ENCODE measurements around the gene SLC6A6. TPM values are rescaled to one million over a fixed set of nuclear protein-coding genes. Genes with fewer than 3 reads are reported as not detected.

SLC6A6 gene
- total and polyA plus RNA-seq, 2 donors (not counting 1 experiment from before 2014, with no cell fraction given), result 8.9 to 24.0 TPM

- no peak overlapping the region for H3K9ac ChIP-seq (ENCODE audit: insufficient read depth, low read length)
- H2AFZ ChIP-seq (ENCODE audit: low read length), result no peak overlapping the region
- no peaks in the 10 kb centered on the region for H3K79me2 ChIP-seq (ENCODE audit: control insufficient read depth, insufficient read depth, low read length)
- peaks cover 8% of the 10 kb centered on the region for H3K4me1 ChIP-seq (ENCODE audit: control insufficient read depth, extremely low read depth, insufficient read depth, low read length)
- H3K4me2 ChIP-seq (ENCODE audit: extremely low read depth, insufficient read depth, low read length), result no peak overlapping the region
- H3K36me3 ChIP-seq (ENCODE audit: control insufficient read depth, insufficient read depth, low read length), result peaks cover 15% of the 10 kb centered on the region
- no peak overlapping the region for H3K4me3 ChIP-seq (replicated peaks in 1 of 4; ENCODE audit: control extremely low read depth in 1 of 4, insufficient read depth in 1 of 4, low read depth in 3 of 4, low read length in 4 of 4)
- no peak overlapping the region for H3K27ac ChIP-seq (ENCODE audit: insufficient read depth, low read length)
- TF ChIP-seq CTCF (conservative IDR thresholded peaks at IDR 0.05 in 1 of 2, IDR thresholded peaks at IDR 0.05 in 1 of 2; ENCODE audit: low read depth in 1 of 2, low read length in 2 of 2) (no peak), EZH2 (IDR thresholded peaks at IDR 0.05; ENCODE audit: low read length, missing control alignments) (no peak)
- DNase-seq (ENCODE audit: low read depth in 2 of 2), result no peak
- H3K9me3 ChIP-seq (ENCODE audit: control insufficient read depth, insufficient read depth, low read depth, low read length), result no peaks in the 10 kb centered on the region
- no peaks in the 10 kb centered on the region for H4K20me1 ChIP-seq (ENCODE audit: control insufficient read depth, extremely low read depth, insufficient read depth, low read length)
- no peaks in the 10 kb centered on the region for H3K27me3 ChIP-seq (ENCODE audit: control insufficient read depth, insufficient read depth, low read length)
These were observed 44.7 kb downstream of the SLC6A6 start for GRCh38 chr3:14446988-14447570.

GRCh38 chr3:14448063-14448462 lies 45.7 kb downstream of the SLC6A6 start:
- no peak overlapping the region for H3K9ac ChIP-seq (ENCODE audit: insufficient read depth, low read length)
- peaks cover 15% of the 10 kb centered on the region for H3K36me3 ChIP-seq (ENCODE audit: control insufficient read depth, insufficient read depth, low read length)
- no peak overlapping the region for H3K4me2 ChIP-seq (ENCODE audit: extremely low read depth, insufficient read depth, low read length)
- H3K79me2 ChIP-seq (ENCODE audit: control insufficient read depth, insufficient read depth, low read length), result no peaks in the 10 kb centered on the region
- H2AFZ ChIP-seq (ENCODE audit: low read length), result no peak overlapping the region
- no peaks in the 10 kb centered on the region for H3K9me3 ChIP-seq (ENCODE audit: control insufficient read depth, insufficient read depth, low read depth, low read length)
- no peaks in the 10 kb centered on the region for H3K27me3 ChIP-seq (ENCODE audit: control insufficient read depth, insufficient read depth, low read length)
- no peak overlapping the region for H3K4me3 ChIP-seq (replicated peaks in 1 of 4; ENCODE audit: control extremely low read depth in 1 of 4, insufficient read depth in 1 of 4, low read depth in 3 of 4, low read length in 4 of 4)
- TF ChIP-seq EZH2 (IDR thresholded peaks at IDR 0.05; ENCODE audit: low read length, missing control alignments) (no peak), CTCF (conservative IDR thresholded peaks at IDR 0.05 in 1 of 2, IDR thresholded peaks at IDR 0.05 in 1 of 2; ENCODE audit: low read depth in 1 of 2, low read length in 2 of 2) (no peak)
- H3K27ac ChIP-seq (ENCODE audit: insufficient read depth, low read length), result no peak overlapping the region
- DNase-seq (ENCODE audit: low read depth in 2 of 2), result no peak
- no peaks in the 10 kb centered on the region for H4K20me1 ChIP-seq (ENCODE audit: control insufficient read depth, extremely low read depth, insufficient read depth, low read length)
- H3K4me1 ChIP-seq (ENCODE audit: control insufficient read depth, extremely low read depth, insufficient read depth, low read length), result peaks cover 15% of the 10 kb centered on the region

- no peaks in the 10 kb centered on the region for H4K20me1 ChIP-seq (ENCODE audit: control insufficient read depth, extremely low read depth, insufficient read depth, low read length)
- no peaks in the 10 kb centered on the region for H3K9me3 ChIP-seq (ENCODE audit: control insufficient read depth, insufficient read depth, low read depth, low read length)
- no peak for DNase-seq (ENCODE audit: low read depth in 2 of 2)
- no peaks in the 10 kb centered on the region for H3K27me3 ChIP-seq (ENCODE audit: control insufficient read depth, insufficient read depth, low read length)
- no peak overlapping the region for H2AFZ ChIP-seq (ENCODE audit: low read length)
- H3K4me3 ChIP-seq (replicated peaks in 1 of 4; ENCODE audit: control extremely low read depth in 1 of 4, insufficient read depth in 1 of 4, low read depth in 3 of 4, low read length in 4 of 4), result no peak overlapping the region
- H3K4me1 ChIP-seq (ENCODE audit: control insufficient read depth, extremely low read depth, insufficient read depth, low read length), result peaks cover 24% of the 10 kb centered on the region
- no peak overlapping the region for H3K27ac ChIP-seq (ENCODE audit: insufficient read depth, low read length)
- no peak overlapping the region for H3K4me2 ChIP-seq (ENCODE audit: extremely low read depth, insufficient read depth, low read length)
- no peaks in the 10 kb centered on the region for H3K79me2 ChIP-seq (ENCODE audit: control insufficient read depth, insufficient read depth, low read length)
- peaks cover 14% of the 10 kb centered on the region for H3K36me3 ChIP-seq (ENCODE audit: control insufficient read depth, insufficient read depth, low read length)
- TF ChIP-seq CTCF (conservative IDR thresholded peaks at IDR 0.05 in 1 of 2, IDR thresholded peaks at IDR 0.05 in 1 of 2; ENCODE audit: low read depth in 1 of 2, low read length in 2 of 2) (no peak), EZH2 (IDR thresholded peaks at IDR 0.05; ENCODE audit: low read length, missing control alignments) (no peak)
- no peak overlapping the region for H3K9ac ChIP-seq (ENCODE audit: insufficient read depth, low read length)
These were observed 46.6 kb downstream of the SLC6A6 start for GRCh38 chr3:14448756-14449727.
